Fibroblast of gingiva (primary cell): ENCODE measurements around the gene B2M.
A peak's percentile ranks its signal among the peaks of the same experiment; 100 is the strongest.
"Not testable (repeated sequence)": the region's sequence is repeated elsewhere in the genome, so short reads cannot be mapped to it uniquely, and the experiment has no call there.

Experiments used
- DNase-seq: peaks from one replicate; pipeline ENCODE4 v3.0.0-alpha.2; 2011; ENCODE audit warnings: low read depth

The B2M gene

DNA sequence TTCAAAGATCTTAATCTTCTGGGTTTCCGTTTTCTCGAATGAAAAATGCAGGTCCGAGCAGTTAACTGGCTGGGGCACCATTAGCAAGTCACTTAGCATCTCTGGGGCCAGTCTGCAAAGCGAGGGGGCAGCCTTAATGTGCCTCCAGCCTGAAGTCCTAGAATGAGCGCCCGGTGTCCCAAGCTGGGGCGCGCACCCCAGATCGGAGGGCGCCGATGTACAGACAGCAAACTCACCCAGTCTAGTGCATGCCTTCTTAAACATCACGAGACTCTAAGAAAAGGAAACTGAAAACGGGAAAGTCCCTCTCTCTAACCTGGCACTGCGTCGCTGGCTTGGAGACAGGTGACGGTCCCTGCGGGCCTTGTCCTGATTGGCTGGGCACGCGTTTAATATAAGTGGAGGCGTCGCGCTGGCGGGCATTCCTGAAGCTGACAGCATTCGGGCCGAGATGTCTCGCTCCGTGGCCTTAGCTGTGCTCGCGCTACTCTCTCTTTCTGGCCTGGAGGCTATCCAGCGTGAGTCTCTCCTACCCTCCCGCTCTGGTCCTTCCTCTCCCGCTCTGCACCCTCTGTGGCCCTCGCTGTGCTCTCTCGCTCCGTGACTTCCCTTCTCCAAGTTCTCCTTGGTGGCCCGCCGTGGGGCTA, at the start of gene B2M, which contains the start of gene PATL2:
TSS of gene B2M (plus strand) at position 422 of the 647 bp plus-strand sequence. CDS start at position 452, 30 bp downstream.
TSS of gene PATL2 (minus strand) at position 228 of the 647 bp plus-strand sequence. CDS start 34,833 bp downstream, outside the sequence.
- peak; percentile 95 for DNase-seq

DNA sequence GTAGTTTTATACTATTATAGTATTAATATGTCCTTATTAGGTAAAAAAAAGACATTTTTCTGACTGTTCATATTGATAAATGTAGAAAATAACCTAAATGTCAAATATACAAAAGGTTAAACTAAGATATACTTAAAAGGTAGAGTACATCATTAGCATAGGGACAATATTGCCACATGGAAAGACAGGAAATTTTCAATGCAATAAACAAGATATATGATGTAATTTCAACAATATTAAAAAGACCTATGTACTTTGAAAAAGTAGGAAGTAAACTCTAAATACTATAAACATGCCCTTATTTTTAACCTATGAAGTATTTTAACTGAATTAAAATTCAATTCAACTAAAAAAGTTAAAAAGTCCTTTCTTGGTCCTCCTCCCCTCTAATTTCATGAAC, 49.7 kb upstream of the B2M start:
- DNase-seq = no peak

- peak; percentile 40 for DNase-seq
Measured at GRCh38 chr15:44662478-44663409, 48.6 kb upstream of the B2M start.

DNA sequence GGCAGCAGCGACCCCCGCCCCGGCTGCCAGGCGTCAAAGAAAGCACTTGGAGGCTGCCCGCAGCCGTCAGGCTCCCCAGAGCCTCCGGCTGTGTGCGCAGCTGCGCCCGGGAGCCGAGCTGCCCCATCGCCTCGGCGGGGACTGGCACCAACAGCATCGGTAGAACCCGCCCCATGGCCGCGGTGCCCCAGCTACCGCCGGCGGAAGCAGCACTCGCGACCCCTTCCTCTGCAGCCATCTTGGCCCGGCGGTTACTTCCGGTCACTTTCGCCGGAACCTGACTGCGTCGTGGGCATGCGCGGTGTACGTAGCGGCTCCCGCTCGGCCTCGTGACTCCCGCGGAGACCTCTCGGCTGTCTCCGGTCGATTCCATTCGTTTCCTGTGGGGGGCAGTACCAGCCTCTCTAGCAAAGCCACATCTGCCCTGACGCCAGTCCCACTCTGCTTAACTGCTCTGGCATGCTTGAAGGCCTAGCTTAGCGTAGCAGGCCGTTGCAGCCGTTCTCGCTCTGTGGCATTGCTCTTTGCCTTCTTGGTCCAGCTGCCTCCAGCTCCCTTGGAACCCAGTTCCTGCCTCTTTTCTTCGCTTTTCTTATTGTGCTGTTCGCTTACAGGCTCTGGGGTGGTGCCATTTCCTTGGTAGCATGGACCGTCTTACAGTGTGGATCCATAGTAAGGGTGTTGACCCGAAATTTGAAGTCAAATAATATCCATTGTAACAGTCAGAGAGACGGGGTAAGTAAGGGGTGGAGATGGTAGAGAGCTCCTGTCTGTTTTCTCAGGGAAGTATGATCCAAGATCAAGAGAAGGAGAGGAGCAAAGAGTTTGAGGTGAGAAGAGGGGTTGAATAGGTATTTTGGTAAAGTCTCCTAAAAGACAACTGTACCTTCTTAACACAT, 47.7 kb upstream of the B2M start, which contains the start of gene SPG11:
TSS of gene SPG11 (minus strand) at position 253 of the 899 bp plus-strand sequence. CDS start at position 238, 15 bp downstream.
- peak; percentile 97 for DNase-seq

DNA sequence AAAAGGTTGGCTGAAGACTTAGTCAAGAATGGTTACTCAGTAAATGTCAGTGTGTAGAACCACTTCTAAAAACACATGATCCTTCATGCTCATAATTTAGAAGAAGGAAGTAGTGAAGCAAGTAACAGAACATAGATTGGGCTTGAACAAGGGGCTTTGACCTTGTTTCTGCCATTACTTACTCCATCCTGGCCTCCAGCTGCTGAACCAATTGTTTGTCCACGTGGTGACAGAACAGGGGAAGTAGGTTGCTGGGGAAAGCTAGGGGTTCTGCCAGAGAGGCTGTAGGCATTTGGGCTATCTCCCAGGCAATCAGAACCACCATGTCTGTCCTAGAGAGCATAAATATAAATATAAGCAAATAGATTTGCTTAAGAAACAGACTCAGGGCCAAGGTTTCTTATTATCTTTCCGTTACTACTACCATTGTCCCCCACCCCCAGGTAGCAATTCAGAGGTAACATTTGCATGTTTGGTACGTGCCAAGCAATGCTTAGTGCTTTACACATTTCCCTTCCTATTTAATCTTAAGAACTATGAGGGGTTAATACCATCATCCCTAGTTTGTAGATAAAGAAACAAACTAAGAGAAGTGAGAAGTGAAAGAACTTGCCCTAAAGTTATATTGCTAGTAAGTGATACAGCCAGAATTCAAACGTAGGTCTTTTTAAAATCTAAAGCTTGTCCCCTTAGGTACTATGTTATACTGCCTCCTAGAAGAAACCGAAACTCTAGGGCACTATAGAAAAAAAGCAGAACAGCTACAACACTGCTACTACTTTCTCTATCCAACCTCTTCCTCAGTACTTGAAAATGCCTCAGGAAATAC, 44.9 kb upstream of the B2M start:
- DNase-seq = no peak

GRCh38 chr15:44667039-44667360, 44.3 kb upstream of the B2M start:
- DNase-seq = no peak

- DNase-seq = no peak
Measured at GRCh38 chr15:44668921-44669320, 42.4 kb upstream of the B2M start.

GRCh38 chr15:44670087-44670950, 41.0 kb upstream of the B2M start:
- DNase-seq = no peak

DNA sequence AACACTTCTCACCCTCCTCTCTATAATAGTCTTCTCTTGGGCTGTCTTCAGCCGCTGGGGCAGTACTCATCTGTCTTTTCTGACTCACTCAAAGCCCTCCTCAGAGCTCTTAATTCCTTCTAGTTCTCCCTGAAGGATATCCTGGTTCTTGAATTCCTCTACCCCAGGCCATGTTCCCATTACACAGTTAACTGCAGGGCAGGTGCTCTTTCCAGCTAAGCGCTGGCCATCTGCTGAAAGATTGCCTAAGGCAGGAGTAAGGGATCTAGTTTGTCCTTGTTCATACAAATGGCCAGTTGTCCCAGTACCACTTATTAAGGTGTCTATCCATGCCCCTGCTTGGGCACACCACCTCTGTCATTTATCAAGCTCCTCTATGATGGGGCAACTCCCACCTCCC, 37.7 kb upstream of the B2M start:
- no peak for DNase-seq

GRCh38 chr15:44675911-44676310, 35.4 kb upstream of the B2M start:
- DNase-seq = no peak

DNA sequence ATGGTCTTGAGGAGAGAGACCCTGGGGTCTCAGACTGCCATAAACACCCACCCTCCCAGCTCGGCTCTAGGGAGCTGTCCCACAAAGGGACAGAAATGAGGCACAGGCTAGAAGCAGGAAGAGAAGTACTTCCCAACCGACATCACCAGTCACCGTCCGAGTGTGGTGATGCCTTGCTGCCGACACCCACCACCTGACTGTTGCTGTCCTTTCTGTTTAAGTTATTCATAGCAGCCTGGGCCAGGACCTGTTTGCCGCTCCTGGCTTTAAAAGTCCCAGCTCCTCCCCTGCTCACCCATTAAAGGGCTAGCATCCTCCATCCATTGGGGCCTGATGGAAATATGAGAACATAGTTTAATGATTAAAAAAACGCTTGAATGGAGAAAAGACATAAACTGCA, 34.6 kb upstream of the B2M start:
- DNase-seq = no peak

DNA sequence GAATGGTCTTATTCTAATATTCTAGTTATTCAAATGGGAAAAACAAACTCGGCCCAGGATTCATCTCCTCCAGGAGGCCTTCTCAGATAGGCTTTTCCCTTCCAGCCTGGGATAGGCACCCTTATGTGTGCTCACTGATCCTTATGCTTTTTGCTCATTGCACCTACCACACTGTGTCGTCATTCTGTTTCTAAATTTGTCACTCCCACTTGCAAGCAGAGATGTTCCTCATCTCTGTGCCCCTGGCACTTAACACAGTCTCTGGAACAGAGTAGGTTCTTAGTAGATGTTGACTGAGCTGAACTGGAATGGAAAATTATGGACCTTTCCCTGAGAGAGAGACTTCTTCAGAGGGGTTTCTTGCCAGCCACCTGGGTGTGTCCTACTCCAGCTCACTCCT, 29.1 kb upstream of the B2M start:
- no peak for DNase-seq

GRCh38 chr15:44682809-44683682, 28.3 kb upstream of the B2M start:
- not testable (repeated sequence) for DNase-seq

DNA sequence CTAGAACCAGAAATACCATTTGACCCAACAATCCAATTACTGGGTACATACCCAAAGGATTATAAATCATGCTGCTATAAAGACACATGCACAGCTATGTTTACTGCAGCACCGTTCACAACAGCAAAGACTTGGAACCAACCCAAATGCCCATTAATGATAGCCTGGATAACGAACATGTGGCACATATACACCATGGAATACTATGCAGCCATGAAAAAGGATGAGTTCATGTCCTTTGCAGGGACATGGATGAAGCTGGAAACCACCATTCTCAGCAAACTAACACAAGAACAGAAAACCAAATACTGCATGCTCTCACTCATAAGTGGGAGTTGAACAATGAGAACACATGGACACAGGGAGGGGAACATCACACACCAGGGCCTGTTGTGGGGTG, 22.0 kb upstream of the B2M start:
- DNase-seq = not testable (repeated sequence)

GRCh38 chr15:44690245-44690644, 21.1 kb upstream of the B2M start:
- DNase-seq = not testable (repeated sequence)

DNA sequence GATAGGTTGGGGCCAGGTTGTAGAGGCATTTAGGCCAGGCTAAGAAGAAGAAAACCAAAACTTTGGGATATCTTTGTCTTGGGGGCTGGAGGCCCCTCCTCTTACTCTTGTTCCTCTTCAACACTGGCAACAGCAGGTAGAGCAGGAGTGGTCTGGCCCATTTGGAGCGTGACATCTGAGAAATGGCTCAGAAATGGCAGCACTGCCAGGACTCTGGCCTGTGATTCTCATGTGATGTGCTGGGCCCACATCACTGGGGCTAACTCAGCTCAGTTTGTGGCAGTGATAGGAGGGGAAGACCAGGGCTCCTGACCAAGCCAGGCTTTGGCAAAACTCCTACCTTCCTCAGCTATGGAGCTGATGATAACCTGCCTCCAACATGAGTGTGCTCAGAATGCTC, 18.7 kb upstream of the B2M start:
- no peak for DNase-seq

DNA sequence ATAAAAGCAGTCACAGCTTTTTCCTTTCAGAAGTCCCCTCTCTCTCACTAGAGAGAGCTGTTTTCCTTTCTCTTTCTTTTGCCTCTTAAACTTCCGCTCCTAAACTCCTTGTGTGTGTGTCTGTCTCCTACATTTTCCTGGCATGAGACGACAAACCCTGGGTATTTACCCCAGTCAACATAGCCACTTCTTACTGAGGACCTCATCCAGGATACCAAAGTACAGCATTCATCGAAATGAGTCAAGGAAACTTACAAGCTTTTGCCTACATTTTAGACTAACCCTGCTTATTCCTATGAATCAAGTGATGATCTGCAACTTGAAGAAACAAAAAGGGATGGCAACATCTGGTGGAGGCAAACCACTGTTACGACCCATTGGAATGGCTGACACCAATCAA, 16.9 kb upstream of the B2M start:
- DNase-seq = no peak

DNA sequence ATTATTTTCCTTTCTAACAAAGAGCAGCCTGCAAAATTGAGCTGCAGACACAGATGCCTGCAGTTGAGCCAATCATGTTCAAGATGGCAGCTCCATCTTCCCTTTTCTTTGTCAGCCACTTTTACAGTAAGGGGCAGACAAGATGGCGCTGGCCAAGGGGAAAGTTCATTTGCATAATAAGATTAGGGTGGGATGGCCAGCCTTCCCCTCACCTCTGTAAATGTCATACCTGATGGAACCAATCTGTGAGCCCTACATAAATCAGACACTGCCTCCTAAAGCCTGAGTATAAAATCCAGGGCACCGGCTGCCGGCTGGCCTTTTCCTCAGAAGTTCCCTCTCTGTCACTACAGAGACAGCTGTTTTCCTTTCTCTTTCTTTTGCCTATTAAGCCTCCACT, 16.0 kb upstream of the B2M start:
- DNase-seq = no peak

- no peak for DNase-seq
Measured at GRCh38 chr15:44697014-44697413, 14.3 kb upstream of the B2M start.
